Body of pancreas (tissue), 4 donors: ENCODE results near the gene KRTAP5-7.

Experiments used
- CTCF ChIP-seq, 7 experiments: fragments of 450-650 bp in 4 of 7; fragments of 200-600 bp in 3 of 7; sonication (generic) in 3 of 7; IDR thresholded peaks; one replicate each; pipeline ENCODE4 v1.5.1; 2016 to 2019; ENCODE audit warnings: antibody characterized with exemption in 7 of 7
- POLR2A ChIP-seq, 3 donors: fragments of 450-650 bp; IDR thresholded peaks; one replicate each; pipeline ENCODE4 v1.6.1; 2016; ENCODE audit warnings: antibody characterized with exemption in 3 of 3, mild to moderate bottlenecking in 2 of 3

- TF ChIP-seq POLR2A (IDR thresholded peaks at IDR 0.05) (no peak), CTCF (IDR thresholded peaks at IDR 0.05) (no peak)
Observed at GRCh38 chr11:71558996-71559395, 31.9 kb downstream of the KRTAP5-7 start.
